ENCODE results near the gene FLII.
A peak's percentile ranks its signal among the peaks of the same experiment; 100 is the strongest.
"Not testable (repeated sequence)": the region's sequence is repeated elsewhere in the genome, so short reads cannot be mapped to it uniquely, and the experiment has no call there.

The FLII gene

DNA sequence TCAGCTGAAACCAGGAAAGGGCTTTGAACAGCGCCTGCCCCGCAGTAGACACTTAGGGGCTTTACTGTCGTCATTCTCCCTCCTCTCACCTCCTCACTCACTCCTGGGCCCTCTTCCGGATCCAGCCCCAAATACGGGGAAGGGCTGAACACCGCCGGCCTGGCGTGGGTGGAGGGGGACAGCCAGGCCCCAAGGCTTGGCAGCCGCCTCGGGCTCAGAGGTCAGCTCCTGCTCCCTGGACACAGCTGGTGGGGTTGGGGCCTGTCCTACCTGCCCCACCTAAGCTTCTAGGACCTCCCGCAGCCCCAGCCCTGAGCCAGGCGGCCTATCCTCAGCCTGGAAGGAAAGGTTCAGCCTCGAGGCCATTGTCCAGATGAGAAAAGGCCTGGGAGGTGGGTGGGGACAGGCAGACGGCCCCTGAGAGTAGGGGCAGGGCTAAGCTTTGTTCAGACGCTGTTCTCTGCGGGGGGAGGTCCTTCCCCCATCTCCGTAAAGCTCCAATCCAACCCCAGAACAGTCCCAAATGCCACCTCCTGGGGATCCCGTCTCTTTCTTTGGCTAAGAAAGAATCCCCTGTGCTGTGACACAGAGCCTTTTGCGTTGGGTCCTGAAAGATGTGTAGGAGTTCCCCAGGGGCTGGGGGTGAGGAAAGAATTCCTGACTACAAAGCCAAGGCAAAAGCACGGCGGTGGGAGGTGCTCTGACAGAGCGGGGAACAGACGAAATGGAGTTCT lies 34.0 kb downstream of the FLII start:
- in situ Hi-C loops (cut with HindIII; ENCODE audit: low sequenced_read_pairs), result no loop called here

DNA sequence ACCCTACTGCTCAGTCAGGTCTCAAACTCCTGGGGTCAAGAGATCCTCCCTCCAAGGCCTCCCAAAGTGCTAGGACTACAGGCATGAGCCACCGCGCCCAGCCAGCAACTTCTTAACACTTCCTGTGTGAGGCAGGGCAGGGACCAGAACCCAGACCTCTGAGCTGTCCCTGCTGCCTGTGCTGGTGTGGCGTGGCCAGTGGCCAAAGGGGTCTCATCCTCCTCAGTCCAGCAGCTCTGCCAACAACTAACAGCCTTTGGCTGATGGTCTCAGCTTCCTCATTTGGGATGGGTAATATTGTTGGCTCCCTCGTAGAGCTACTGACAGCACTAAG lies 34.5 kb downstream of the FLII start:
- in situ Hi-C loops (cut with HindIII; ENCODE audit: low sequenced_read_pairs), result no loop called here
- no peak for DNase-seq (ENCODE audit: low read depth, low spot score)
- H3K4me3 ChIP-seq (ENCODE audit: low read depth, low read length), result no peak overlapping the region
- TF ChIP-seq, protein P1, sequence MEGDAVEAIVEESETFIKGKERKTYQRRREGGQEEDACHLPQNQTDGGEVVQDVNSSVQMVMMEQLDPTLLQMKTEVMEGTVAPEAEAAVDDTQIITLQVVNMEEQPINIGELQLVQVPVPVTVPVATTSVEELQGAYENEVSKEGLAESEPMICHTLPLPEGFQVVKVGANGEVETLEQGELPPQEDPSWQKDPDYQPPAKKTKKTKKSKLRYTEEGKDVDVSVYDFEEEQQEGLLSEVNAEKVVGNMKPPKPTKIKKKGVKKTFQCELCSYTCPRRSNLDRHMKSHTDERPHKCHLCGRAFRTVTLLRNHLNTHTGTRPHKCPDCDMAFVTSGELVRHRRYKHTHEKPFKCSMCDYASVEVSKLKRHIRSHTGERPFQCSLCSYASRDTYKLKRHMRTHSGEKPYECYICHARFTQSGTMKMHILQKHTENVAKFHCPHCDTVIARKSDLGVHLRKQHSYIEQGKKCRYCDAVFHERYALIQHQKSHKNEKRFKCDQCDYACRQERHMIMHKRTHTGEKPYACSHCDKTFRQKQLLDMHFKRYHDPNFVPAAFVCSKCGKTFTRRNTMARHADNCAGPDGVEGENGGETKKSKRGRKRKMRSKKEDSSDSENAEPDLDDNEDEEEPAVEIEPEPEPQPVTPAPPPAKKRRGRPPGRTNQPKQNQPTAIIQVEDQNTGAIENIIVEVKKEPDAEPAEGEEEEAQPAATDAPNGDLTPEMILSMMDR (IDR thresholded peaks at IDR 0.05; ENCODE audit: low read depth, low read length), result no peak

More for the DNA sequence above, 34.0 kb downstream of the FLII start:
- peak; percentile 4 for DNase-seq (ENCODE audit: low read depth, low spot score)
- TF ChIP-seq, protein P1 (IDR thresholded peaks at IDR 0.05; ENCODE audit: low read depth, low read length), result no peak
- H3K4me3 ChIP-seq (ENCODE audit: low read depth, low read length), result peak overlapping the region; percentile 19

DNA sequence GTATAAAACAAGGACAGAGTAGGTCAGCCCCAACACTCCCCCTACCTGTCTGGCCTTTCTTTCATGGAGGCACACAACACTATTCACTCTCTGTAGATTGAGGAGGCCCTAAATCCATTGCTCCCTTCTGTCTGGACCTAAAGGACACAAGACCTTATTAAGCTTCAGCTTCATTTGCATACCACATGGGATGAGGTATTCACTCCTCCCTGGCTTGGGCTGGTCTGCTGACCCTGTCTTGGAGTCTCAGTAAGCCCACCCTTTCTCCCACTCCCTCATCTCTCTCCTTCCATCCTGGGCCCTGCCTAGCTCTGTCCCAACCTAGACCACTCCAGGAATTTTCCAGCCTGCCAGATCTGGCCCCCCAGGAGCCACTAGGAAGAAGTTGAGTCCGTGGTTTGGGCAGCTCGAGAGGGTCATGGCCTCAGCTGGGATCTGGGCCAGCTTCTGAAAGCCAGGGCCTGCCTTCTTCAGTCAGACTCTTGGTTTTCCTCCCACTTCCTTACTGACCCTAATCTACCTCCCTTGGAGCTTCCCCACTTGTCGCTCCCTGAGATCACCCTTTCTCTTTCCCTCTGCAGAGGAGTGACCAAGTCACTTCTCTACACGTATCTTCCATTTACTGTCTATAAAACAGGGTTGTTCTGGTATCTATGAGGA lies 39.7 kb downstream of the FLII start:
- TF ChIP-seq, protein P1 (IDR thresholded peaks at IDR 0.05; ENCODE audit: low read depth, low read length), result no peak
- in situ Hi-C loops (cut with HindIII; ENCODE audit: low sequenced_read_pairs), result no loop called here
- DNase-seq (ENCODE audit: low read depth, low spot score), result peak; percentile 53
- H3K4me3 ChIP-seq (ENCODE audit: low read depth, low read length), result no peak overlapping the region

DNA sequence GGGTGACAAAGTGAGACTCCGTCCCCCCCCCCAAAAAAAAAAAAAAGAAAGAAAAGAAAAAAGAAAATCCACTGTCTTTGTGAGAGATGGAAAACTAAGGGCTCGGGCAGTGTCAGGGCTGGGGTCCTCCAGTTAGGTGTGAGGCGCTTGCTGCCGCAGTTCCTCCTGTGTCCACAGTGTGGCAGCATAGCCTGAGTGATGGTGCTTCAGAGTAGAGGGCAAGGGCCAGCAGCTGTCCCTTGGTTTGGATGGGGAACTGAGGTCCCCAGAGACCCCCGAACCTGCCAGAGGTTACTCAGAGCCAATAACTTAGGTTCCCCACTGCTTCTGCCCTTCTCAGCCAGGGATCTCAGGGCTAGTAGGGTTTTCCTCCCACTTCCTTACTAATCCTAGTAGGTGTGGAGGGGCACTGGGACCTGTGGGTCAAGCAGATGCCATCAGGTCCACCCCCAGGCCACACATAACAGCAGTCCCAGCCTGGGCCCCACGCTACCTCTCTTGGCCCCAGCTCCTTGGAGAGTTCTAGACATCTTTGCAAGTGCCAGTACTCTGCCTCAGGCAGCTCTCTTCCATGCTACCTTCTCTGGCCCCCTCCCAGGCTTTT lies 41.0 kb downstream of the FLII start:
- peak; percentile 47 for DNase-seq (ENCODE audit: low read depth, low spot score)
- in situ Hi-C loops (cut with HindIII; ENCODE audit: low sequenced_read_pairs), result no loop called here
- no peak overlapping the region for H3K4me3 ChIP-seq (ENCODE audit: low read depth, low read length)
- TF ChIP-seq, protein P1 (IDR thresholded peaks at IDR 0.05; ENCODE audit: low read depth, low read length), result peak; percentile 99

DNA sequence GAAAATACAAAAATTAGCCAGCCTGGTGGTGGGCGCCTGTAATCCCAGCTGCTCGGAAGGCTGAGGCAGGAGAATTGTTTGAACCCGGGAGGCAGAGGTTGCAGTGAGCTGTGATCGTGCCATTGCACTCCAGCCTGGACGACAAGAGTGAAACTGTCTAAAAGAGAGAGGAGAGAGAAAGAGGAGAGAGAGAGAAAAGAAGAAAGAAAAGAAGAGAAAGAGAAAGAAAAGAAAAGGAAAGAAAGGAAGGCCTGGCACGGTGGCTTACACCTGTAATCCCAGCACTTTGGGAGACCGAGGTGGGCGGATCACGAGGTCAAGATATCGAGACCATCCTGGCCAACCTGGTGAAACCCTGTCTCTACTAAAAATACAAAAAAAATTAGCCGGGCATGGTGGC lies 41.6 kb downstream of the FLII start:
- in situ Hi-C loops (cut with HindIII; ENCODE audit: low sequenced_read_pairs); DNase-seq (ENCODE audit: low read depth, low spot score); H3K4me3 ChIP-seq (ENCODE audit: low read depth, low read length): not testable (repeated sequence)

DNA sequence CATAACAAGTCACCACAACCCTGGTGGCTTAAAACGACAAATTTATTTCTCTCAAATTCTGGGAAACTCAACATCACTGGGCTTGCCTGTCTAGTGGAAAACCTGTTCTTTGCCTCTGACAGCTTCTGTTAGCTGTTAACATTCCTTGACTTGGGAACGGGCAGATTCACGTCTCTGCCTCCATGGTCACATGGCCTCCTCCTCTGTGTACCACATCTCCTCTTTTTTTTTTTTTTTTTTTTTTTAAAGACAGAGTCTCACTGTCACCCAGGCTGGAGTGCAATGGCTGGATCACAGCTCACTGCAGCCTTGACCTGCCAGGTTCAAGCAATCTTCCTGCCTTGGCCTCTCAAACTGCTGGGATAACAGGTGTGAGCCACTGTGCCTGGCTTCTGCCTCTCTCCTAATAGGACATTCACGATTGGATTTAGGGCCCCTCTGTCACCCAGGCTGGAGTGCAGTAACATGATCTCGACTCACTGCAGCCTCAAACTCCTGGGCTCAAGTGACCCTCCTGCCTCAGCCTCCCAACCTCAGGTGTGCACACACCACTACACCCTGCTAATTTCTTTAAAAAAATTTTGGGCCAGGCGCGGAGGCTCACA lies 44.8 kb downstream of the FLII start:
- no peak for DNase-seq (ENCODE audit: low read depth, low spot score)
- in situ Hi-C loops (cut with HindIII; ENCODE audit: low sequenced_read_pairs), result no loop called here
- H3K4me3 ChIP-seq (ENCODE audit: low read depth, low read length), result no peak overlapping the region
- TF ChIP-seq, protein P1 (IDR thresholded peaks at IDR 0.05; ENCODE audit: low read depth, low read length), result no peak

DNA sequence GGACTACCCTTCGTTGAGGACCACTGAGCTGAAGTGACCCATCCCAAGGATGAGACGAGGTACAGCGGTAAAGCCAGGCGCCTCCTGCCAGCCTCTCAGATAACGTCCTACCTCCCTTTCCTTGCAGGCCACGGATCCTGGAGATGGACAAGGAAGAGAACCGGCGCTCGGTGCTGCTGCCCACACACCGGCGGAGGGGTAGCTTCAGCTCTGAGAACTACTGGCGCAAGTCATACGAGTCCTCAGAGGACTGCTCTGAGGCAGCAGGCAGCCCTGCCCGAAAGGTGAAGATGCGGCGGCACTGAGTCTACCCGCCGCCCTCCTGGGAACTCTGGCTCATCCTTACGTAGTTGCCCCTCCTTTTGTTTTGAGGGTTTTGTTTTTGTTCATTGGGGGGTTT lies 50.4 kb downstream of the FLII start:
- no peak for DNase-seq (ENCODE audit: low read depth, low spot score)
- no peak overlapping the region for H3K4me3 ChIP-seq (ENCODE audit: low read depth, low read length)
- TF ChIP-seq, protein P1 (IDR thresholded peaks at IDR 0.05; ENCODE audit: low read depth, low read length), result no peak
- in situ Hi-C loops (cut with HindIII; ENCODE audit: low sequenced_read_pairs), result no loop called here
